Activated CD4-positive, alpha-beta T cell treated with anti-CD3 and anti-CD28 coated beads, Interleukin-2, amount 10 ng/mL, durations not matched to agents 24 days and 14 days (primary cell): ENCODE data around the gene LRRC7. TPM values are rescaled to one million over a fixed set of nuclear protein-coding genes. Genes with fewer than 3 reads are reported as not detected.

Experiments used
- DNase-seq: peaks from one replicate; pipeline ENCODE4 v3.0.0; 2022
- H3K27ac Mint-ChIP-seq: one replicate; pipeline ENCODE4 v1.8.0; 2022; ENCODE audit warnings: mild to moderate bottlenecking, mixed read lengths
- H3K27me3 Mint-ChIP-seq: one replicate; pipeline ENCODE4 v1.8.0; 2022; ENCODE audit warnings: mixed read lengths
- H3K36me3 Mint-ChIP-seq: one replicate; pipeline ENCODE4 v1.8.0; 2022; ENCODE audit warnings: low read depth, mild to moderate bottlenecking, mixed read lengths
- H3K4me1 Mint-ChIP-seq: one replicate; pipeline ENCODE4 v1.8.0; 2021; ENCODE audit warnings: mixed read lengths
- H3K4me3 Mint-ChIP-seq: one replicate; pipeline ENCODE4 v1.8.0; 2022; ENCODE audit warnings: mild to moderate bottlenecking, moderate library complexity, mixed read lengths
- H3K9me3 Mint-ChIP-seq: one replicate; pipeline ENCODE4 v1.8.0; 2021; ENCODE audit warnings: mixed read lengths
- intact Hi-C: fragments of 100-400 bp; cut with micrococcal nuclease; formaldehyde crosslinking; loops from one replicate; pipeline ENCODE4 v1.15.1; 2023
- total RNA-seq: library from RNA; stranded (reverse); gene quantifications from 2 replicates; pipeline ENCODE4 v1.2.3, GENCODE V29; 2022

LRRC7 gene
- total RNA-seq, 1 donor from 2014 or later = 0.07 TPM

GRCh38 chr1:69976896-69977295 lies 409.2 kb downstream of the LRRC7 start:
- H3K27ac Mint-ChIP-seq = no peak overlapping the region
- no peaks in the 10 kb centered on the region for H3K27me3 Mint-ChIP-seq
- no peaks in the 10 kb centered on the region for H3K9me3 Mint-ChIP-seq
- DNase-seq = no peak
- intact Hi-C loops = no loop called here
- H3K4me1 Mint-ChIP-seq = no peaks in the 10 kb centered on the region
- no peaks in the 10 kb centered on the region for H3K36me3 Mint-ChIP-seq
- no peak overlapping the region for H3K4me3 Mint-ChIP-seq

GRCh38 chr1:69982992-69983391 lies 415.3 kb downstream of the LRRC7 start:
- intact Hi-C loops = no loop called here
- H3K27me3 Mint-ChIP-seq = no peaks in the 10 kb centered on the region
- H3K9me3 Mint-ChIP-seq = no peaks in the 10 kb centered on the region
- H3K36me3 Mint-ChIP-seq = no peaks in the 10 kb centered on the region
- H3K27ac Mint-ChIP-seq = no peak overlapping the region
- H3K4me1 Mint-ChIP-seq = no peaks in the 10 kb centered on the region
- H3K4me3 Mint-ChIP-seq = no peak overlapping the region
- no peak for DNase-seq

GRCh38 chr1:69985376-69985775 lies 417.7 kb downstream of the LRRC7 start:
- H3K4me3 Mint-ChIP-seq = no peak overlapping the region
- DNase-seq = no peak
- no peaks in the 10 kb centered on the region for H3K27me3 Mint-ChIP-seq
- H3K9me3 Mint-ChIP-seq = no peaks in the 10 kb centered on the region
- no peaks in the 10 kb centered on the region for H3K4me1 Mint-ChIP-seq
- H3K27ac Mint-ChIP-seq = no peak overlapping the region
- intact Hi-C loops = no loop called here
- H3K36me3 Mint-ChIP-seq = no peaks in the 10 kb centered on the region

- no peak overlapping the region for H3K4me3 Mint-ChIP-seq
These were observed 418.2 kb downstream of the LRRC7 start for GRCh38 chr1:69985901-69986439.

GRCh38 chr1:69987881-69988280 lies 420.2 kb downstream of the LRRC7 start:
- intact Hi-C loops = no loop called here
- Mint-ChIP-seq H3K4me3 (no peak overlapping the region), H3K4me1 (no peaks in the 10 kb centered on the region), H3K27ac (no peak overlapping the region), H3K36me3 (no peaks in the 10 kb centered on the region), H3K27me3 (no peaks in the 10 kb centered on the region), H3K9me3 (no peaks in the 10 kb centered on the region)
- no peak for DNase-seq

More at GRCh38 chr1:69985901-69986439, 418.2 kb downstream of the LRRC7 start:
- Mint-ChIP-seq H3K36me3 (no peaks in the 10 kb centered on the region), H3K9me3 (no peaks in the 10 kb centered on the region), H3K4me1 (no peaks in the 10 kb centered on the region), H3K27ac (no peak overlapping the region), H3K27me3 (no peaks in the 10 kb centered on the region)
- no peak for DNase-seq
- intact Hi-C loops = no loop called here

GRCh38 chr1:69991644-69992043 lies 423.9 kb downstream of the LRRC7 start:
- Mint-ChIP-seq H3K27me3 (no peaks in the 10 kb centered on the region), H3K4me1 (no peaks in the 10 kb centered on the region), H3K9me3 (no peaks in the 10 kb centered on the region), H3K36me3 (no peaks in the 10 kb centered on the region), H3K4me3 (no peak overlapping the region), H3K27ac (no peak overlapping the region)
- no peak for DNase-seq
- intact Hi-C loops = no loop called here

GRCh38 chr1:69992594-69992993 lies 424.9 kb downstream of the LRRC7 start:
- Mint-ChIP-seq H3K9me3 (no peaks in the 10 kb centered on the region), H3K4me3 (no peak overlapping the region), H3K27ac (no peak overlapping the region), H3K27me3 (no peaks in the 10 kb centered on the region), H3K36me3 (no peaks in the 10 kb centered on the region), H3K4me1 (no peaks in the 10 kb centered on the region)
- DNase-seq = no peak
- intact Hi-C loops = no loop called here

- no peak overlapping the region for H3K27ac Mint-ChIP-seq
- no peaks in the 10 kb centered on the region for H3K27me3 Mint-ChIP-seq
- H3K4me1 Mint-ChIP-seq = no peaks in the 10 kb centered on the region
- intact Hi-C loops = no loop called here
- H3K9me3 Mint-ChIP-seq = no peaks in the 10 kb centered on the region
- no peak overlapping the region for H3K4me3 Mint-ChIP-seq
- H3K36me3 Mint-ChIP-seq = no peaks in the 10 kb centered on the region
- DNase-seq = no peak
These were observed 426.1 kb downstream of the LRRC7 start for GRCh38 chr1:69993810-69994209.

- DNase-seq = no peak
- Mint-ChIP-seq H3K4me3 (no peak overlapping the region), H3K27ac (no peak overlapping the region), H3K4me1 (no peaks in the 10 kb centered on the region), H3K36me3 (no peaks in the 10 kb centered on the region), H3K9me3 (no peaks in the 10 kb centered on the region), H3K27me3 (no peaks in the 10 kb centered on the region)
- intact Hi-C loops = no loop called here
These were observed 426.5 kb downstream of the LRRC7 start for GRCh38 chr1:69994241-69994640.

GRCh38 chr1:69998847-69999246 lies 431.1 kb downstream of the LRRC7 start:
- Mint-ChIP-seq H3K9me3 (no peaks in the 10 kb centered on the region), H3K4me3 (no peak overlapping the region), H3K27ac (no peak overlapping the region), H3K4me1 (no peaks in the 10 kb centered on the region), H3K27me3 (no peaks in the 10 kb centered on the region), H3K36me3 (no peaks in the 10 kb centered on the region)
- intact Hi-C loops = no loop called here
- no peak for DNase-seq

GRCh38 chr1:70003211-70003908 lies 435.6 kb downstream of the LRRC7 start:
- no peak overlapping the region for H3K27ac Mint-ChIP-seq
- no peaks in the 10 kb centered on the region for H3K27me3 Mint-ChIP-seq
- H3K36me3 Mint-ChIP-seq = no peaks in the 10 kb centered on the region
- intact Hi-C loops = no loop called here
- H3K9me3 Mint-ChIP-seq = no peaks in the 10 kb centered on the region
- H3K4me3 Mint-ChIP-seq = no peak overlapping the region
- DNase-seq = no peak
- H3K4me1 Mint-ChIP-seq = no peaks in the 10 kb centered on the region

- no peaks in the 10 kb centered on the region for H3K4me1 Mint-ChIP-seq
- no peak for DNase-seq
- no peaks in the 10 kb centered on the region for H3K27me3 Mint-ChIP-seq
- no peaks in the 10 kb centered on the region for H3K9me3 Mint-ChIP-seq
- H3K36me3 Mint-ChIP-seq = no peaks in the 10 kb centered on the region
- intact Hi-C loops = no loop called here
- no peak overlapping the region for H3K4me3 Mint-ChIP-seq
- no peak overlapping the region for H3K27ac Mint-ChIP-seq
These were observed 437.8 kb downstream of the LRRC7 start for GRCh38 chr1:70005386-70006034.

- no peak overlapping the region for H3K4me3 Mint-ChIP-seq
- no peaks in the 10 kb centered on the region for H3K4me1 Mint-ChIP-seq
- no peak for DNase-seq
- no peak overlapping the region for H3K27ac Mint-ChIP-seq
- H3K36me3 Mint-ChIP-seq = no peaks in the 10 kb centered on the region
- no peaks in the 10 kb centered on the region for H3K9me3 Mint-ChIP-seq
- intact Hi-C loops = no loop called here
- no peaks in the 10 kb centered on the region for H3K27me3 Mint-ChIP-seq
These were observed 440.9 kb downstream of the LRRC7 start for GRCh38 chr1:70008660-70009059.

GRCh38 chr1:70017770-70018169 lies 450.0 kb downstream of the LRRC7 start:
- Mint-ChIP-seq H3K27me3 (no peaks in the 10 kb centered on the region), H3K4me3 (no peak overlapping the region), H3K9me3 (no peaks in the 10 kb centered on the region), H3K4me1 (no peaks in the 10 kb centered on the region), H3K27ac (no peak overlapping the region), H3K36me3 (no peaks in the 10 kb centered on the region)
- DNase-seq = no peak
- intact Hi-C loops = no loop called here
